ENCODE data around the gene KRT2. TPM values are rescaled to one million over a fixed set of nuclear protein-coding genes. Genes with fewer than 3 reads are reported as not detected.

The KRT2 gene
- total RNA-seq, 1 experiment from 2014 or later, result not detected

DNA sequence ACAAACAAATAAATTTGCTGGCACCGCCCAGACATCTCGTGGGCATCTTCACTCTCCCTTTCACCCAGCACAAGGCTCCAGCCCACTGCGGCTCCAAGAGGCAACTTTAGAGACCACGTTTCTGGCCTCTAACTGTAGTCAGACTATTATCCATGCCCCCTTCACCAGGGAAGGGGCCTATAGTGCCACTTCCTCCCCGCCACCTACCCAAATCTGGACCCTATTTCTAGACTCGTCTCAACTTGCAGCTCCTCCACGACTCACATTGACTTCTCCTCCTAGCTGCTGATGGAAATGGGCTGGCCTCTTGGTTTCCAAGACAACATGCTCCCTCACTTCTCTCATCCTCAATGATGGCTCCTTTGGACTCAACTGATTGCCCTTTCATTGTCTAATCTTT lies 15.9 kb upstream of the KRT2 start:
- Histone ChIP-seq H3F3A (ENCODE audit: insufficient read depth, low read depth) (peaks cover 18% of the 10 kb centered on the region), H4K20me1 (ENCODE audit: insufficient read depth) (no peaks in the 10 kb centered on the region), H3K4me1 (replicated peaks; ENCODE audit: insufficient read depth) (peaks cover 24% of the 10 kb centered on the region), H3K79me2 (ENCODE audit: low read depth) (no peaks in the 10 kb centered on the region), H3K36me3 (ENCODE audit: low read depth) (no peaks in the 10 kb centered on the region), H2AFZ (no peak overlapping the region), H3K9me2 (ENCODE audit: insufficient read depth) (no peaks in the 10 kb centered on the region), H3K27me3 (ENCODE audit: insufficient read depth, low read depth) (no peaks in the 10 kb centered on the region), H3K4me3 (no peak overlapping the region), H3K27ac (no peak overlapping the region), H3K4me2 (no peak overlapping the region), H3K9me3 (ENCODE audit: insufficient read depth, low read depth) (no peaks in the 10 kb centered on the region; the same call in 1 of the 2 replicates)
- TF ChIP-seq, protein P1, sequence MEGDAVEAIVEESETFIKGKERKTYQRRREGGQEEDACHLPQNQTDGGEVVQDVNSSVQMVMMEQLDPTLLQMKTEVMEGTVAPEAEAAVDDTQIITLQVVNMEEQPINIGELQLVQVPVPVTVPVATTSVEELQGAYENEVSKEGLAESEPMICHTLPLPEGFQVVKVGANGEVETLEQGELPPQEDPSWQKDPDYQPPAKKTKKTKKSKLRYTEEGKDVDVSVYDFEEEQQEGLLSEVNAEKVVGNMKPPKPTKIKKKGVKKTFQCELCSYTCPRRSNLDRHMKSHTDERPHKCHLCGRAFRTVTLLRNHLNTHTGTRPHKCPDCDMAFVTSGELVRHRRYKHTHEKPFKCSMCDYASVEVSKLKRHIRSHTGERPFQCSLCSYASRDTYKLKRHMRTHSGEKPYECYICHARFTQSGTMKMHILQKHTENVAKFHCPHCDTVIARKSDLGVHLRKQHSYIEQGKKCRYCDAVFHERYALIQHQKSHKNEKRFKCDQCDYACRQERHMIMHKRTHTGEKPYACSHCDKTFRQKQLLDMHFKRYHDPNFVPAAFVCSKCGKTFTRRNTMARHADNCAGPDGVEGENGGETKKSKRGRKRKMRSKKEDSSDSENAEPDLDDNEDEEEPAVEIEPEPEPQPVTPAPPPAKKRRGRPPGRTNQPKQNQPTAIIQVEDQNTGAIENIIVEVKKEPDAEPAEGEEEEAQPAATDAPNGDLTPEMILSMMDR (conservative IDR thresholded peaks at IDR 0.05), result no peak
- no peak for TF ChIP-seq EZH2 (IDR thresholded peaks at IDR 0.05; ENCODE audit: low read depth)
- POLR2A ChIA-PET (ENCODE audit: unreplicated experiment), result no interaction called here
- intact Hi-C loops (cut with micrococcal nuclease; ENCODE audit: unreplicated experiment), result no loop called here
- no TSS peak for BruUV-seq (replicated peaks)
- CTCF ChIA-PET, result no interaction called here
- DNase-seq, result no peak

DNA sequence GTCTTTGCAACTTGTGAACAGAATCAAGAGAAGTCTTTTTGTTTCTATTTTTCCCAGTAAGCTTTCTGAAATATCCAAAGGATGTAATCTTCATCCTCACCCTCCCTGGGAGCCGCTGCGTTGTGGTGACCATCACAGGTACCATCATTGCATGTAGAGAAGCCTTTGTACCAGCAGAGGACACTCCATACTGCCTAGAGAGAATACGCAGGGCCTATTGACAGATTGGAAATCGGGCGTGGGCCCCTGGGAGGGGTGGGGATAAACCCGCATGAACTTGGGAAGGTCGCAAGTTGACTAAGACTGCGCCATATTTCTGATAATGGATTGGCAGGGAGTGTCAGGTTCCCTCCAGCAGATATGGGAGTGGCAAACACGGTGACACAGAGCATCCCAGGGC lies 15.5 kb upstream of the KRT2 start:
- H3K9me2 ChIP-seq (ENCODE audit: insufficient read depth), result no peaks in the 10 kb centered on the region
- H3K79me2 ChIP-seq (ENCODE audit: low read depth), result no peaks in the 10 kb centered on the region
- H2AFZ ChIP-seq, result no peak overlapping the region
- peaks cover 20% of the 10 kb centered on the region for H3K4me1 ChIP-seq (replicated peaks; ENCODE audit: insufficient read depth)
- no TSS peak for BruUV-seq (replicated peaks)
- no peaks in the 10 kb centered on the region for H3K27me3 ChIP-seq (ENCODE audit: insufficient read depth, low read depth)
- H3K4me2 ChIP-seq, result no peak overlapping the region
- H3K9me3 ChIP-seq (ENCODE audit: insufficient read depth, low read depth), result no peaks in the 10 kb centered on the region; the same call in 1 of the 2 replicates
- ChIA-PET CTCF (no interaction called here), POLR2A (ENCODE audit: unreplicated experiment) (no interaction called here)
- TF ChIP-seq, protein P1 (conservative IDR thresholded peaks at IDR 0.05), result peak; percentile 24; the same call in 1 of the 2 replicates
- TF ChIP-seq EZH2 (IDR thresholded peaks at IDR 0.05; ENCODE audit: low read depth), result no peak
- no peak overlapping the region for H3K27ac ChIP-seq
- peaks cover 14% of the 10 kb centered on the region for H3F3A ChIP-seq (ENCODE audit: insufficient read depth, low read depth)
- no peak overlapping the region for H3K4me3 ChIP-seq
- DNase-seq, result no peak
- intact Hi-C loops (cut with micrococcal nuclease; ENCODE audit: unreplicated experiment), result no loop called here
- H4K20me1 ChIP-seq (ENCODE audit: insufficient read depth), result no peaks in the 10 kb centered on the region
- no peaks in the 10 kb centered on the region for H3K36me3 ChIP-seq (ENCODE audit: low read depth)

DNA sequence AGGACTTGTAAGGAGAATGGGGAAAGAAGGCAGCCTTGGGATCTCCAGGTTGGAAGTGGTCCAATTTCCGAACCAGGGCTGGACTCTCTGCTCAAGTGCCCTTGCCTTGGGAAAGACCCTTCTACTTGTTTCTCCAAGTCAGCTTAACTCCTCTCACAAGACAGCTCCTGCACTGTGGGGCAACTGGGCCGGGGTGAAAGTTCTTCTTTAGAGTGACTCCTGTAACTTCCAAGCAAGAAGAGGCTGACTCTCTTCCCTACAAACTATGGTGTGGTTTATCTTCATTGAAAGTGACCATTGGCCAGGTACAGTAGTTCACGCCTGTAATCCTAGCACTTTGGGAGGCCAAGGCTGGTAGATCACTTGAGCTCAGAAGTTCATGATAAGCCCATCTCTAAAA lies 14.5 kb upstream of the KRT2 start:
- H4K20me1 ChIP-seq (ENCODE audit: insufficient read depth), result no peaks in the 10 kb centered on the region
- H3K79me2 ChIP-seq (ENCODE audit: low read depth), result no peaks in the 10 kb centered on the region
- CTCF ChIA-PET, result no interaction called here
- H3F3A ChIP-seq (ENCODE audit: insufficient read depth, low read depth), result peaks cover 6% of the 10 kb centered on the region
- H3K36me3 ChIP-seq (ENCODE audit: low read depth), result no peaks in the 10 kb centered on the region
- POLR2A ChIA-PET (ENCODE audit: unreplicated experiment), result interaction anchor here (0.6 kb wide), 1 partner anchor 598 kb away, joined by 6 read pairs; no protein-coding TSS in a partner anchor
- H3K4me1 ChIP-seq (replicated peaks; ENCODE audit: insufficient read depth), result peaks cover 13% of the 10 kb centered on the region
- no peak overlapping the region for H3K4me2 ChIP-seq
- H3K9me3 ChIP-seq (ENCODE audit: insufficient read depth, low read depth), result no peaks in the 10 kb centered on the region; the same call in 1 of the 2 replicates
- no TSS peak for BruUV-seq (replicated peaks)
- H3K4me3 ChIP-seq, result no peak overlapping the region
- no peak overlapping the region for H2AFZ ChIP-seq
- intact Hi-C loops (cut with micrococcal nuclease; ENCODE audit: unreplicated experiment), result no loop called here
- H3K9me2 ChIP-seq (ENCODE audit: insufficient read depth), result no peaks in the 10 kb centered on the region
- no peaks in the 10 kb centered on the region for H3K27me3 ChIP-seq (ENCODE audit: insufficient read depth, low read depth)
- no peak overlapping the region for H3K27ac ChIP-seq
- TF ChIP-seq EZH2 (IDR thresholded peaks at IDR 0.05; ENCODE audit: low read depth), result no peak
- TF ChIP-seq, protein P1 (conservative IDR thresholded peaks at IDR 0.05), result no peak
- no peak for DNase-seq
